Hindlimb muscle (tissue), 1 donor: Measurements from ENCODE around the gene INHBB. TPM values are rescaled to one million over a fixed set of nuclear protein-coding genes. Genes with fewer than 3 reads are reported as not detected.

Experiments
- DNase-seq: peaks from one replicate; pipeline ENCODE4 v3.0.0-alpha.2; 2013
- polyA plus RNA-seq: library from polyadenylated mRNA; unstranded; fragments of 120-200 nt; gene quantifications from one replicate; pipeline ENCODE4 v1.2.1, GENCODE V29; 2013; ENCODE audit not compliant: insufficient read length

Gene INHBB
- polyA plus RNA-seq, 1 donor = 0.90 TPM

DNA sequence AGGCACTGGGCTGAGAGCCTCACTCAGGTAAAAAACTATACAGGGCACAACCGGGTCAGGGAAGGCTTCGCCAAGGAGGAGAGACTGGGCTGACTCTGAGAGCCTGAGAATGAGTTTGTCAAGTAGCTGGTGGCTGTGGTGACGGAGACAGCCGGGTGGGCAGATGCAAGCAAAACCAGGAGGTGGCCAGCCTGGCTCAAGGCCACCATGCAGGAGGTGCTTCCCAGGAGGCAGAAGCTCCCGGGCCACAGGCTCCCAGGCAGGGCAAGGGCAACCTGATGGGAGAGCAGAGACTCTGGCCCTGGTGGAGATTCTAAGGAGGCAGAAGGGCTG, 2.9 kb upstream of the INHBB start:
- DNase-seq = no peak

DNA sequence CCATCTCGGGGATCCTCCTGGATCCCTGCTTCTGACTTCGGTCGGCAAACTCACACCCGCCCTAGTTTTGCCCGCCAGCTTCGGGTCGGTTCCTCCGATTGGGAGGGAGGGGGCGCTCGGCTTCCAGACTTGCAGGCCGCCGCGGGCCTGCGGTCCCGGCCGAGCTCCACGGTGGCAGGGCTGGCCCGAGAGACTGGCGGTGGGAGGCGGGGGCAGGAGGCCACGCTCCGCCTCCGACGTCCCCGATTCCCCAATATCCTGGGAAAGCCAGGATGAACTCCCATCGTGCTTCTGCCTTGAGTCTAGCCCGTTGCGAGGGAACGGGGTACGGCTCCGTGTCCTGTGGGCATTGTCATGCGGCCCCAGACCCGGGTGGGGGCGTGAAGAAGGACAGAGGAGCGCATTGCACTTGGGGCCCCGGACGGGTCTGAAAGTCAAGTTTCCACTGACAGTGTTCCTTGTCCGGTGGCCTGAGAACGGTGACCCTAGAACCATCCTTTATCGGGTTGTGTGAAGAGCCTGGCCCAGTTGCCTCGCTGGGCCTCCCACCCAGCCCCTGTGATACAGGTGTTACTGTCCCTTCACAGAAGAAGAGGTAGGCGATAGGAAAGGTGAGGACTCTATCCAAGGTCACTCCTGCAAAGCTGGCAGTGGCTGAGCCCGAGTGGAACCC, 2.4 kb upstream of the INHBB start:
- peak; percentile 82 for DNase-seq

DNA sequence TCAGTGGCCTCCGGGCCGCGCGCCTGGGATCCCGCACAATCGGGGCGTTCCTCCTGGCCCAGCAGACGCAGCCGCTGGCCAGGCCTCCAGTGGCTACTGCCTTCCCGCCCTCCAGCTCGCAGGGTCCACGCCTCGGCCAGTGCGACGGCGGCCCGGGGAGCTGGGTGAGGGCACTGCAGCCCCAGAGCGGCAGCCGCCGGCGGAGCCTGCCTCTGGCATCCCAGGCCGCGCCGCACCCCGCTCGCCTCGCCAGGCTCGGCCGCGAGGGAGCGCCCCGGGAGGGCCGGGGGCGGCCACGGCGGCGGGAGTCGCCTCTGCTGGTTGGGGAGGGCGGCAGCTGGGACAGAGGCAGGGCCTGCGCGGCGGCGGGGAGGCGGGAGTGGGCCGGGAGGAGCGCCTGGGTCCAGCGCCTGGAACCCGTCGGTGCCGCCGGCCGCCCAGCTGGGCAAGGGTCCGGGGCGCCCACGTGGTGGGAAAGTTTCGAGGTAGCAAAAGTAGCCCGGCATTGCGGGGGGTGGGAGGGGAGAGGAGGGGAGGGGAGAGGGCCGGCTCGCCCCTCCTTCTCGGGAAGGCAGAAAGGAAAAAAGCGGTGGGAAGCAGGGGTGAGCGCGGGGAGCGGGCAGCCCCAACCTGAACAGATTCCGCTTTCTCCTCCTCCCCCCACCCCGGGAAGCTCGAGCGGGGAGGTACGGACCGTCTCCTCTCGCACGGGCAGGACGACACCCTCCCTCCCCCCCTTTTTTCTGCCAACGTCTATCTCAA, 1.5 kb upstream of the INHBB start:
- no peak for DNase-seq

DNA sequence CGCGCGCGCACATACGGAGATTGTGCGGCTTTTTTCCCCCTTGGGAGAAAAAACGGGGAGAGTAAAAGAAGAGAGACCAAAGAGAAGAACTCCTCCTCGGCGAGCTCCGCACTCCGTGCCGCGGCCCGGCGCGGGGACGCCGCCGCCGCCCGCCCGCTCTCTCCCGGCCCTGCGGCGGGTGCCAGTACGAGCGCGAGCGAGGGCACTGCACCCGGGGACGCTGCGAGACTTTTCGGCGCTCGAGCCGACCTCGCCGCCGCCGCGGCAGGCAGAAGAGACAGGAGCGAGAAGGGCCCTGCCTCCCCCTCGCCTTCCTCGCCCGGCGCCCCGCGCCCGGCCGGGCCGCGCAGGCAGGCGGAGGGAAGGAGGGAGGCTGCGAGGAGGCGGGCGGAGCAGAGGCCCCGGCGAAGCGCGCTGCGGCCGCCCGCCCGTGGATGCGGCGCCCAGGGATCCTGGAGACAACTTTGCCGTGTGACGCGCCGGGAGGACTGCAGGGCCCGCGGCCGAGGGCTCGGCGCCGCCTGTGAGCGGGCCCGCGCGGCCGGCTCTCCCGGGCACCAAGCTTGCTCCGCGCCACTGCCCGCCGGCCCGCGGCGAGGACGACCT, 857 bp upstream of the INHBB start:
- DNase-seq = no peak

DNA sequence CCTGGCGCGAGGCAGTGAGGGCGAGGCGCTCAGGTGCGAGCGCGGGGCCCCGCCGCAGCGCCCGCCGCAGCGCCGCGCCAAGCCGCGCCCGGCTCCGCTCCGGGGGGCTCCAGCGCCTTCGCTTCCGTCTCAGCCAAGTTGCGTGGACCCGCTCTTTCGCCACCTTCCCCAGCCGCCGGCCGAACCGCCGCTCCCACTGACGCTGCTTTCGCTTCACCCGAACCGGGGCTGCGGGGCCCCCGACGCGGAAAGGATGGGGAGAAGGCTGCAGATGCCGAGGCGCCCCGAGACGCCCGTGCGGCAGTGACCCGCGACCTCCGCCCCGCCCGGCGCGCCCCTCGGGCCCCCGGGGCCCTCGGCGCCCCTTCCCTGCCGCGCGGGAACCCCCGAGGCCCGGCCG, 328 bp upstream of the INHBB start:
- DNase-seq = no peak

DNA sequence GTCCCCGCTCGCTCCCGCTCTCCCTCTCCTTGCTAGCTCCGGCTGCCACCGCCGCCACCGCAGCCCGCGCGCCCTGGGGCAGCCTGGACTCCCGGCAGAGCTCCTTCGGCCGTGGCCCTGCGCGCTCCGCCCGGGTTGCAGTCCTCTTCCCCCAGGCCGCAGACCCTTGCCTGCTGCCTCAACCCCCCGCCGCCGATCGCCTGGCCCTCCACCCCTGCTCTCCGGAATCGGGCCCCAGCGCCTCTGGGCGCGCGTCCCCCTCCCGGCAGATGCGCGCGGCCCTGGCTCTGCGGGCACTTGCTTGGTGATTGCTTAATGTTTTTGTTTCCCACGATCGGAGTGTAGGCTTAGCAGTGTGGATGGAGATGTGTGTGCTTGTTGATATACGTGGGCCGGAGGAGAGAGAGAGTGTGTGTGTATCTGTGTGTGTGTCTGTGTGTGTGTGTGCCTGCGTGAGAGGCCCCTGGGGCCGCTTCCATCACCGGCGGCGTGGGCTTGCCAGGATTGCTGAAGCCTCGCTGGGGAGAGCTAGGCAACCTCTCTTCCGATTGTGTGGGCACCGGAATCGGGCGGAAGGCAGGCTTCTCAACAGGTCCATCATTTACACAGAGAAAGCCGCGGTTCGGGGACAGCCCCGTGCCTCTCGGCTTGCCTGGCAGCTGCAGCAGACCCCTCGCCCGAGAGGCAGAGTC, 877 bp downstream of the INHBB start:
- no peak for DNase-seq

DNA sequence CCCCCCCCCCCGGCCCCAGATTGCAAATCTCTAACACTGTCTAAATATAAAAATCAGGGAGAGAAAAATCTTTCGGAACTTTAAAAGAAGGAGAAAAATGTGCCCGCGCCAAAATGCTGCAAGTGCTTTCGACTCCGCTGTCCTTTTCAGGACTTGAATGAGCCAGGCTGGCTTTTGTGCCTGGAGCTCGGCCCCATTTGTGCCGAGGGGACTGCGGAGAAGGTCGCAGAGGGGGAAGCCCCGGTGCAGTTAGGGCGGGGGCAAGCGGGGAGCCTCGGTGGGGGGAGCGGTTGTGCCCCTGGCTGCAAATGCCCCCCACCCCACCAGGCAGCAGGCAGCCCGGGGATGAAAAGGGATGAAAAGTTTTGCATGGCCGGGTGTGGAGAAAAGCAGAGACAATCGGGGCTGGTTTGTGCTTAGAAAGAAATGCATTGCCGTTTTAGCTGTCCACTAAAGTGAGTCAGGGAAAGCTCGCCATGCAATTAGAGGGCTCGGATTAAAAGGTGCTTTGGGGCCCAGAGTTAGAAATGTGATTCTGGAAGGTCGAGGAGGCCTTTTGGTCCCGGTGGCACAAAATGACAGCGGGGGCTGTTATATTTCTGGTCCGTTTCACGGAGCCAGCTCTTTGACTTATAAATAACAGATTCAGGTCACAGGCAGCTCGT, 1.6 kb downstream of the INHBB start:
- DNase-seq = no peak

DNA sequence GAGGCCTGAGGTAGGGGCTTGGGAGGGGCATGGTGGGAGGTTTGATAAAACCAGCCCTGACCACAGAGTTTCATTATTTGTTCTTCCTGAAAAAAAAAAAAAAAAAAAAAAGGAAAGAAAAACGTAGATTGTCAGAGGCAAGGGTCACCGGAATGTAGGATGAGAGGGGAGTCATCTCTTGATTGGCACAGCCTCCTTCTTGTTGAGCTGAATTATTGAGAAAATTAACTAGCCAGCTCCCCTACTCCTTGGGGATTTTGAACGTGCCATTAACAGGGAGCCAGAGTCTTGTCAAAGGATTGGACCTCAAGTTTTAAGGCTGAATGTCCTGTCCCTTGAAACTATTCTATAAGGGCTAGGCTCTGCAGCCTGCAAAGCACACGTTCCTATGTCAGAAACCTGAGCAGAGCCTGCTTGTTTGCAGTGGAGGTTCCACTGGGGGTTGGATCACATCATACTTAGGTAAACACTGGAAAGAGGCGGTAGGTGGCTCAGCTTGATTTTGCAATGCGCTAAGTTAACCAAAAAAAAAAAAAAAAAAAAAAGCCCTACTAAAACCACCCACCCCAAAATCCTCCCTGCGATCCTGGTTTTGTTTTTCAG, 2.3 kb downstream of the INHBB start:
- no peak for DNase-seq

DNA sequence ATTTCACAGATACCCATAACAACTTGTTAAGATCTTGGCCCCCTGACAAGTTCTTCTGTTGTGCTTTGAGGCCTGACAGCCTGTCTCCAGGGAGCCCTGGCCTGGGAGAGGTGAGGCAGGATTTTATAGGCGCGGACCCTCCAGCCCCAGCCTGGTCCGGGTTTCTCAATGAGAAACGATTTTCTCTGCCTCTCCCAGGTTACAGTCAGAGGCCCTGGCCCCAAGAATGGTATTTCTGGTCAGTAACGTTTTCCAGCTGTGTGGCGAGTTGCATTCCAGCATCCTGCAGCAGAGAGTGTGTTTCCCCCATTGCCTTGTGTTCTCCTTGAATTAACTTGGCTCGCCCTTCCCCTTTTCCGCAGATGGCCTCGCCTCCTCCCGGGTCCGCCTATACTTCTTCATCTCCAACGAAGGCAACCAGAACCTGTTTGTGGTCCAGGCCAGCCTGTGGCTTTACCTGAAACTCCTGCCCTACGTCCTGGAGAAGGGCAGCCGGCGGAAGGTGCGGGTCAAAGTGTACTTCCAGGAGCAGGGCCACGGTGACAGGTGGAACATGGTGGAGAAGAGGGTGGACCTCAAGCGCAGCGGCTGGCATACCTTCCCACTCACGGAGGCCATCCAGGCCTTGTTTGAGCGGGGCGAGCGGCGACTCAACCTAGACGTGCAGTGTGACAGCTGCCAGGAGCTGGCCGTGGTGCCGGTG, 3.0 kb downstream of the INHBB start:
- no peak for DNase-seq

DNA sequence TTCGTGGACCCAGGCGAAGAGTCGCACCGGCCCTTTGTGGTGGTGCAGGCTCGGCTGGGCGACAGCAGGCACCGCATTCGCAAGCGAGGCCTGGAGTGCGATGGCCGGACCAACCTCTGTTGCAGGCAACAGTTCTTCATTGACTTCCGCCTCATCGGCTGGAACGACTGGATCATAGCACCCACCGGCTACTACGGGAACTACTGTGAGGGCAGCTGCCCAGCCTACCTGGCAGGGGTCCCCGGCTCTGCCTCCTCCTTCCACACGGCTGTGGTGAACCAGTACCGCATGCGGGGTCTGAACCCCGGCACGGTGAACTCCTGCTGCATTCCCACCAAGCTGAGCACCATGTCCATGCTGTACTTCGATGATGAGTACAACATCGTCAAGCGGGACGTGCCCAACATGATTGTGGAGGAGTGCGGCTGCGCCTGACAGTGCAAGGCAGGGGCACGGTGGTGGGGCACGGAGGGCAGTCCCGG, 3.5 kb downstream of the INHBB start:
- no peak for DNase-seq

DNA sequence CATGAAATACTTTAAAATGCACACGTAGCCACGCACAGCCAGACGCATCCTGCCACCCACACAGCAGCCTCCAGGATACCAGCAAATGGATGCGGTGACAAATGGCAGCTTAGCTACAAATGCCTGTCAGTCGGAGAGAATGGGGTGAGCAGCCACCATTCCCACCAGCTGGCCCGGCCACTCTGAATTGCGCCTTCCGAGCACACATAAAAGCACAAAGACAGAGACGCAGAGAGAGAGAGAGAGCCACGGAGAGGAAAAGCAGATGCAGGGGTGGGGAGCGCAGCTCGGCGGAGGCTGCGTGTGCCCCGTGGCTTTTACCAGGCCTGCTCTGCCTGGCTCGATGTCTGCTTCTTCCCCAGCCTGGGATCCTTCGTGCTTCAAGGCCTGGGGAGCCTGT, 4.1 kb downstream of the INHBB start:
- DNase-seq = no peak

DNA sequence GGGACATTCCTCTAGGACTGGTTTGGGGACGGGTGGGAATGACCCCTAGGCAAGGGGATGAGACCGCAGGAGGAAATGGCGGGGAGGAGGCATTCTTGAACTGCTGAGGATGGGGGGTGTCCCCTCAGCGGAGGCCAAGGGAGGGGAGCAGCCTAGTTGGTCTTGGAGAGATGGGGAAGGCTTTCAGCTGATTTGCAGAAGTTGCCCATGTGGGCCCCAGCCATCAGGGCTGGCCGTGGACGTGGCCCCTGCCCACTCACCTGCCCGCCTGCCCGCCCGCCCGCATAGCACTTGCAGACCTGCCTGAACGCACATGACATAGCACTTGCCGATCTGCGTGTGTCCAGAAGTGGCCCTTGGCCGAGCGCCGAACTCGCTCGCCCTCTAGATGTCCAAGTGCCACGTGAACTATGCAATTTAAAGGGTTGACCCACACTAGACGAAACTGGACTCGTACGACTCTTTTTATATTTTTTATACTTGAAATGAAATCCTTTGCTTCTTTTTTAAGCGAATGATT, 4.9 kb downstream of the INHBB start:
- DNase-seq = no peak

DNA sequence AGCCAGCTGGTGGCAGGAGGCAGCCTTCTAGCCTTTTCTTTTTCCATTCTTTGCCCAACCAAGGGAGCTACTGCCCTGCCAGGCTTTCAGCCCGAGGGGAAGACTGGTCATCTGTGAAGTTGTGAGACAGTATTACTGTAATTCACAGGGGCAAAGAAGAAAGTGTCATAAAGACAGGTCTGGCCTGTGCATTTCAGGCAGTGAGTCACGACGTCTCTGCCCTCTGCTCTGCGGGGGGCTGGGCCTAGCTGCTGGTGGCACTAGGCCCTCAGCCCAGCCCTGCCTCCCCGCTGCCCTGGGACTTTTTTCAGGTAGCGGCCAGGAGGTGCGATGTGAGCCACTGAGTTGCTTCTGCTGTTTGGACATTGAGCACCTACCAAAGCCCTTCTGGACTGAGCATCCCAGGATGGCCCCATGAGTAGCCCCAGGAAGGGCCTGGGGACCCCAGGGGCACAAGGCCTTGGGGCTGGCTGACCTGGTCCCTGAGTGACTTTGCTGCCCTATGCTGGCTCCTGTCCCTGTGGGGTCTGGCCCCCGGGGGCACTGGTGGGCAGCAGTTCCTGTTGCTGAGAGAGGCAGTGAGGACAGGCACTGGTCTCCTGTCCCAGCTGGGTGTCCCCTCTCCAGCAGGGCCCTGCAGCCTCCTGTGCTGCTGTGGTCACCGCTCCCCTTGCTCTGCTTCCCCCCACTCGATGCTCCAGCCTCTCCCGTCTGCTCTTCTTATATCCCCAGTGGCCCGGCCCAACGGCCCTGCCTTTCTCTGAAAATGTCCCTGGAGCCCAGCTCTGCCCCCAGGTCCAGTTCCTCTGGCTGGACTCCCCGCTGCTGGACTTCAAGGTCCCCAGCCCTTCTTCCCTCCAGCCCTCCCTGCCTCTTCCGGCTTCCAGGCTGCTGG, 7.0 kb downstream of the INHBB start:
- no peak for DNase-seq

DNA sequence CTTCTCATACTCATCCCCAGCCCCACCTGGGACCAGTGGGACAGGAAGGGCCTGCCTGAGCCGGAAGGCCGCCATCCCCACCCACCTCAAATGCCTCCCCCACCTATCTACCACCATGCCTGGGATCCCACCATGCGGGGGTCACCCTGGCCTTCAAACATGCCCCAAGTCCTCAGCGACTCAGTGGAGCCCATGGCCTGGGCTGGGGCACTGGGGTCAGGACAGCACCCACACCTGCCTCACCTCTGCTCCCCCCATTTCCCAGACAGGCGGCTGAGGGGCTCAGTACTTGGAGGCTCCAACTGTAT, 7.6 kb downstream of the INHBB start:
- no peak for DNase-seq

DNA sequence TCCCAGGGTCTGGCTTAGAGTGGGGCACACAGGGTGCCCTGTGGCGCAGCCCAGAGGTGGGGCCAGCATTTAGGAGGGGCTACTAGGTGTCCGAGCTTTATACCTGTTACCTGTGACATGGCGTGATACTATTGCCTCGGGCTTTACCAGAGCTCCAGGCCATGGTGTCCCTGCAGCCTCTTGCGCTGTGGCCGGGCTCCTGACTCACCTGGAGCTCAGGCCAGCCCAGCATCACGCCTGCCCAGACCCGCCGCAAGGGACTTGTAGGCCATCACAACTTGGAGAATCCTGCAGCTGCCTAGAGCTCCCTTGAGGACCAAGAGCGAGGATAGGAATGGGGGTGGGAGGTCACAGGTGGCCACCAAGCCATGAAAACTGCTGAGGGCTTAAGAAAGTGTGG, 8.0 kb downstream of the INHBB start:
- no peak for DNase-seq

DNA sequence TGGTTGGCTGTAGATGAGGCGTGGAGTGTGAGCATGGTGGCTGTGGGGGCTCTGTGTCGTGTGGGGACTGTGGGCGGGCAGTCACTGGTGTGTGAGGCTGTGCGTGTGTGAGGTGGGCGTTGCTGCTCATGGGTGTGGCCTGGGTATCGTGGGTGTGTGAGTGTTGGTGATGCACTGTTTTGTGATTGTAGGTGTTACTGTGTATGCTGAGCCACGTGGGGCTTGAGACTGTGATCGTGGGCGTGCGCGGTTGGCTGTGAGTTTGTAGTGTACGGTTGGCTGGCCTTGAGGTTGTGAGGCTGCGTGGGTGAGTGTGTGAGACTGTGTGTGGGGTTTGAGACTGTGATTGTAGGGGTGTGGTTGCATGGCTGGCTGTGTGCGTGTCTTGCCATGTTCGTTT, 8.5 kb downstream of the INHBB start:
- no peak for DNase-seq

DNA sequence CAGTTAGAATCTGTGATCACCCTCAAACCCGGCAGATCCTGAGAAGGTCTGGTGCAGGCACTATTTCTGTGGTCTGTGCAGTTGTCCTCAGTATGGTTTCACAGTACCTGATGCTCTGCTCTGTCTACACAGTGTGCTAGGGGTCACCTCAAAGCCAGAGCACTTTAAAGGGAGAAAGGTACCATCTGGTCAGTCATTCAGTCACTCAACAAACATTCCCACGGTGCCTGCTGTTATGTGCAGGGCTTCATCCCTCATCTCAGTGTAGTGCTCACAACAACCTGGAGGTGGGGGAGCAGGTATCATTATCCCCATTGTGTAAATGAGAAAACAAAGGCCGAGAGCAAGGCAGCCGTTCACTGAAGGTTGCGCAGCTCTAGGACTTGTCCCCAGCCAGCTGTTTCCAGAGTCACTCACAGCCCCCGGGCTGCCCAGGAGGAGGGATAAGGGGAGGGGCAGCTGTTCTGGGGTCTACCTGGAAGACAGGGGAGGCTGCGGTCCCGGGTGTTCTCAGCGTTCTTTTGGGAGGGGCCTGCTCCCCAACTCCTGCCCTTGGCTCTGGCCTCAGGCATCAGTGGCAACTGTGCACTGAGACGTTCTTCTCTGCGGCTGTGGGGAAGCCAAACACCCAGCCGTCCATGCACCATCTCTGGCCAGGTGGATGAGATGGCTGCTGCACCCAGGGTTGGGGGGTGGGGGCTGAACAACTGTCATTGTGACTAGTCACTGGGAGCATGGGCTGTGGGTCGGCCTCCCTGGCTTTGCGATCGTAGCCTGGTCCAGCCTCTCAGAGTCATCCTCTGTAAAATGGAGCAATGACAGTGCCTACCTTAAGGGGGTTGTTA, 9.2 kb downstream of the INHBB start:
- DNase-seq = no peak

DNA sequence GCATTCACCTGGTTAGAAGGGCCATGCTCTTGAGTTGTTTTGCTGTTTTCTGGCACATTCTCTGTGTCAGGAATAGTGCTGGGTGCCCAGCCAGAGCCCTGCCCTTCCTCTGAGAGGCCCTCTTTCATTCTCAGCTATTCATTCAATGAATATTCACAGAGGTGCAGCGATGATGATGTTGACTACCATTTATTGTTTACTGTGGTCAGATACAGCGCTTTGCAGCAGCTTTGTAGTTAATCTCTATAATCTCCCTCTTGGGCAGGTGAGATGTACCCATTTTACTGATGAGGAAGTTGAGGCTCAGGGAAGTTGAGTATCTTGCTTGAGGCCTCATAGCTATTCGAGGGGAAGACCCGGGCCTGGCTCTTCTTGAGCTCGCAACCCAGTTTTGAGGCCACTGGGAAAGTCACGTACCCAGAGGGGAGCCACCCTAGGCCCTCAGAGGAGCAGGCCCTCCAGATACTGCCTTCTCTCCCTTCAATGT, 9.9 kb downstream of the INHBB start:
- DNase-seq = no peak

DNA sequence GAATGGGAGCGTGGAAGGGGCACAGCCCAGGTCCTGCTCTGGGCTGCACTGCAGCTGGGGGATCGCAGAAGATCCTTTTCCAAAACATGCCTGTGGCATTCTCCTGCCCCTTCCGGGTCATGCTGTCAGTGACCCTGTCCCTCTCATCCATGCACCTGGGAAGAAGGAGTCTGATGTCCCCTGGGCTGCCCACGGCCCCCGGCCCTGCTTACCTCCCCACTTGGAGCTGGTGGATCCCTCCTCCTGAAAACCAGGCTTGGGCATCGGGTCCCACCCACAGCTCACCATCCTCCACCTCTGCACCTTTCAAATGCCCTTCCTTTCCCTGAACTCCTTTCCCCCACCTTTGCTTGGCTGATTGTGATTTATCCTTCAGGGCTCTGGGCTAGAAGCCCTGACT, 11.8 kb downstream of the INHBB start:
- DNase-seq = no peak
